ENCODE measurements around the gene HIVEP3.

- TF ChIP-seq EZH2 (IDR thresholded peaks at IDR 0.05) (no peak), POLR2AphosphoS5 (IDR thresholded peaks at IDR 0.05; ENCODE audit: borderline replicate concordance, low read depth, low read length) (no peak)
Measured at GRCh38 chr1:41794031-41794430, 124.7 kb downstream of the HIVEP3 start.
